IMR-90 (cell line): ENCODE measurements around the gene KRT28. TPM values are rescaled to one million over a fixed set of nuclear protein-coding genes. Genes with fewer than 3 reads are reported as not detected.

Source experiments
- ATAC-seq: fragments of 200-7000 bp; cut with Tn5 transposase; 2 replicates; pipeline ENCODE4 v1.9.1; 2020; ENCODE audit warnings: low read depth, mild to moderate bottlenecking, moderate library complexity
- BruUV-seq: library from RNA; stranded (reverse); fragments of 400-500 nt; replicated peaks from 2 replicates; lab custom pipeline; 2021; lab: Mats Ljungman, UMichigan
- CTCF ChIA-PET: fragments of 300-600 bp; formaldehyde crosslinking; extraction: SDS; loops from one replicate; lab custom pipeline; 2021; ENCODE audit warnings: antibody characterized with exemption; lab: Yijun Ruan, JAX
- POLR2A ChIA-PET: fragments of 300-600 bp; sonication (Branson Sonifier 250); formaldehyde crosslinking; loops from one replicate; lab custom pipeline; 2022; ENCODE audit warnings: antibody characterized with exemption; ENCODE audit not compliant: unreplicated experiment; lab: Charles Lee
- DNase-seq: peaks from one replicate; pipeline ENCODE4 v3.0.0; 2013
- H2AFZ ChIP-seq: replicated peaks from 2 replicates; pipeline ENCODE3; 2013; ENCODE audit warnings: low read length, mild to moderate bottlenecking; ENCODE audit not compliant: poor library complexity
- H2AK5ac ChIP-seq: 2 replicates; pipeline ENCODE4 v1.6.1; 2013; ENCODE audit warnings: low read depth, low read length, inconsistent platforms
- H2AK9ac ChIP-seq: replicated peaks from 2 replicates; pipeline ENCODE3; 2013; ENCODE audit warnings: mild to moderate bottlenecking, low read depth, low read length, moderate library complexity; ENCODE audit not compliant: poor library complexity
- H2BK120ac ChIP-seq: 2 replicates; pipeline ENCODE4 v1.6.1; 2013; ENCODE audit warnings: low read depth, low read length, inconsistent platforms
- H2BK15ac ChIP-seq: 3 replicates; pipeline ENCODE4 v1.6.1; 2013; ENCODE audit warnings: low read depth, low read length, inconsistent platforms
- H2BK20ac ChIP-seq: 2 replicates; pipeline ENCODE4 v1.6.1; 2013; ENCODE audit warnings: low read depth, mild to moderate bottlenecking, inconsistent platforms, low read length, moderate library complexity
- H2BK5ac ChIP-seq: 2 replicates; pipeline ENCODE4 v1.6.1; 2013; ENCODE audit warnings: mild to moderate bottlenecking, low read depth, low read length, inconsistent platforms; ENCODE audit not compliant: poor library complexity, severe bottlenecking
- H3K14ac ChIP-seq: replicated peaks from 2 replicates; pipeline ENCODE4 v1.6.1; 2013; ENCODE audit warnings: low read depth, low read length, inconsistent platforms
- H3K18ac ChIP-seq: 2 replicates; pipeline ENCODE4 v1.6.1; 2013; ENCODE audit warnings: low read depth, low read length, control low read depth
- H3K23ac ChIP-seq: 2 replicates; pipeline ENCODE4 v1.6.1; 2013; ENCODE audit warnings: low read depth, low read length, inconsistent platforms
- H3K27ac ChIP-seq: 2 replicates; pipeline ENCODE4 v1.5.1; 2013; ENCODE audit warnings: mild to moderate bottlenecking, control low read depth, low read length; ENCODE audit not compliant: insufficient read depth
- H3K27me3 ChIP-seq: 2 replicates; pipeline ENCODE4 v1.6.1; 2013; ENCODE audit warnings: low read length; ENCODE audit not compliant: control insufficient read depth, insufficient read depth
- H3K36me3 ChIP-seq: 2 replicates; pipeline ENCODE4 v1.6.1; 2013; ENCODE audit warnings: low read length, mixed read lengths; ENCODE audit not compliant: control insufficient read depth, insufficient read depth
- H3K4ac ChIP-seq: 2 replicates; pipeline ENCODE4 v1.6.1; 2013; ENCODE audit warnings: low read depth, low read length, inconsistent platforms
- H3K4me1 ChIP-seq: 2 replicates; pipeline ENCODE4 v1.6.1; 2013; ENCODE audit warnings: low read length, mixed read lengths; ENCODE audit not compliant: control insufficient read depth, insufficient read depth
- H3K4me2 ChIP-seq: 2 replicates; pipeline ENCODE4 v1.6.1; 2013; ENCODE audit warnings: low read depth, mild to moderate bottlenecking, control low read depth, low read length, moderate library complexity
- H3K4me3 ChIP-seq: 2 replicates; pipeline ENCODE4 v1.5.1; 2013; ENCODE audit warnings: low read depth, mild to moderate bottlenecking, control low read depth, low read length, moderate library complexity; ENCODE audit not compliant: insufficient read depth
- H3K56ac ChIP-seq: 2 replicates; pipeline ENCODE4 v1.6.1; 2013; ENCODE audit warnings: low read length, inconsistent platforms; ENCODE audit not compliant: insufficient read depth; ENCODE audit errors: extremely low read depth
- H3K79me1 ChIP-seq, 2 experiments: 2 replicates each; pipeline ENCODE4 v1.6.1; 2013; ENCODE audit warnings: low read length in 2 of 2, inconsistent platforms in 1 of 2, low read depth in 1 of 2
- H3K9ac ChIP-seq: 2 replicates; pipeline ENCODE4 v1.6.1; 2013; ENCODE audit warnings: low read depth, low read length, control low read depth
- H3K9me1 ChIP-seq: 2 replicates; pipeline ENCODE4 v1.6.1; 2013; ENCODE audit warnings: low read length, inconsistent platforms; ENCODE audit not compliant: insufficient read depth
- H3K9me3 ChIP-seq: 2 replicates; pipeline ENCODE4 v1.6.1; 2013; ENCODE audit warnings: low read length; ENCODE audit not compliant: control insufficient read depth, insufficient read depth
- H4K20me1 ChIP-seq: 2 replicates; pipeline ENCODE4 v1.6.1; 2013; ENCODE audit warnings: low read length, inconsistent platforms; ENCODE audit not compliant: insufficient read depth
- H4K5ac ChIP-seq: 2 replicates; pipeline ENCODE4 v1.6.1; 2013; ENCODE audit warnings: mild to moderate bottlenecking, low read depth, low read length, control low read depth
- H4K8ac ChIP-seq, 2 experiments: 2 replicates each; pipeline ENCODE4 v1.6.1; 2013; ENCODE audit warnings: low read depth in 2 of 2, low read length in 2 of 2, control low read depth in 1 of 2, inconsistent platforms in 1 of 2
- H4K91ac ChIP-seq: 2 replicates; pipeline ENCODE4 v1.6.1; 2013; ENCODE audit warnings: low read depth, low read length, inconsistent platforms; ENCODE audit not compliant: insufficient read depth
- BHLHE40 ChIP-seq: fragments of 150-350 bp; IDR thresholded peaks from 2 replicates; pipeline ENCODE4 v1.6.1; 2016; ENCODE audit warnings: mild to moderate bottlenecking, low read depth, low read length
- CHD1 ChIP-seq: IDR thresholded peaks from 2 replicates; pipeline ENCODE4 v1.6.1; 2012; ENCODE audit warnings: low read depth, low read length, improper control_type of control experiment
- FOS ChIP-seq: fragments of 150-350 bp; IDR thresholded peaks from 2 replicates; pipeline ENCODE4 v1.6.1; 2016; ENCODE audit warnings: low read depth, low read length
- MAFK ChIP-seq: IDR thresholded peaks from 2 replicates; pipeline ENCODE4 v1.6.1; 2012; ENCODE audit warnings: low read depth, low read length, improper control_type of control experiment
- MAZ ChIP-seq: IDR thresholded peaks from 2 replicates; pipeline ENCODE4 v1.6.1; 2012; ENCODE audit warnings: low read depth, mild to moderate bottlenecking, low read length, improper control_type of control experiment, moderate library complexity, borderline replicate concordance
- POLR2A ChIP-seq: IDR thresholded peaks from 2 replicates; pipeline ENCODE4 v1.6.1; 2012; ENCODE audit warnings: mild to moderate bottlenecking, low read depth, low read length
- RAD21 ChIP-seq: IDR thresholded peaks from 2 replicates; pipeline ENCODE4 v1.6.1; 2012; ENCODE audit warnings: low read length, improper control_type of control experiment
- RCOR1 ChIP-seq: IDR thresholded peaks from 2 replicates; pipeline ENCODE4 v1.6.1; 2012; ENCODE audit warnings: mild to moderate bottlenecking, low read length, improper control_type of control experiment; ENCODE audit not compliant: insufficient replicate concordance
- RFX5 ChIP-seq: IDR thresholded peaks from 2 replicates; pipeline ENCODE4 v1.8.0; 2012; ENCODE audit warnings: low read depth, mild to moderate bottlenecking, low read length, moderate library complexity
- SMC3 ChIP-seq: fragments of 150-350 bp; IDR thresholded peaks from 2 replicates; pipeline ENCODE4 v1.6.1; 2016; ENCODE audit warnings: low read depth, mild to moderate bottlenecking, antibody characterized with exemption, low read length, moderate library complexity
- WGBS, 2 experiments: methylation state at CpG; one replicate each; pipeline versions ENCODE4 v1.1.5 to v1.1.7; 2013; ENCODE audit warnings: missing lambda C conversion rate in 2 of 2; ENCODE audit not compliant: insufficient read length in 1 of 2; ENCODE audit errors: extremely low coverage in 2 of 2; 5-methylcytosine and 5-hydroxymethylcytosine counted together
- dilution Hi-C: fragments of 300-500 bp; cut with HindIII; formaldehyde crosslinking; loops from one replicate; pipeline ENCODE4 v1.14.3; 2018; ENCODE audit warnings: low sequenced_read_pairs; ENCODE audit not compliant: unreplicated experiment
- in situ Hi-C: fragments of 300-500 bp; cut with MboI; formaldehyde crosslinking; loops from 3 replicates; pipeline ENCODE4 v1.14.3; 2019; ENCODE audit warnings: low sequenced_read_pairs, inconsistent platforms, mixed read lengths
- intact Hi-C: fragments of 100-400 bp; cut with micrococcal nuclease; formaldehyde crosslinking; loops from 2 replicates; pipeline ENCODE4 v1.10.0; 2022
- polyA plus RNA-seq, 3 experiments: library from polyadenylated mRNA; depleted of rRNA; stranded (reverse); fragments of >200 nt; gene quantifications; 2 replicates each; pipeline ENCODE4 v1.2.3, GENCODE V29; 2012; ENCODE audit warnings: low replicate concordance in 1 of 3
- total RNA-seq: library from RNA; depleted of rRNA; stranded (reverse); fragments of >200 nt; gene quantifications from 2 replicates; pipeline ENCODE4 v1.2.3, GENCODE V29; 2012
- TF ChIP-seq, protein P1 (sequence below): conservative IDR thresholded peaks from 2 replicates; pipeline ENCODE4 v1.5.1; 2012; ENCODE audit warnings: mild to moderate bottlenecking, low read depth, low read length, improper control_type of control experiment
- TF ChIP-seq, protein P2 (sequence below): fragments of 150-350 bp; IDR thresholded peaks from 2 replicates; pipeline ENCODE4 v1.6.1; 2017; ENCODE audit warnings: mild to moderate bottlenecking, antibody characterized with exemption, low read length, low read depth

KRT28 gene
- total and polyA plus RNA-seq, 2 of the 4 experiments (the other 2 are of a cell fraction) = not detected

DNA sequence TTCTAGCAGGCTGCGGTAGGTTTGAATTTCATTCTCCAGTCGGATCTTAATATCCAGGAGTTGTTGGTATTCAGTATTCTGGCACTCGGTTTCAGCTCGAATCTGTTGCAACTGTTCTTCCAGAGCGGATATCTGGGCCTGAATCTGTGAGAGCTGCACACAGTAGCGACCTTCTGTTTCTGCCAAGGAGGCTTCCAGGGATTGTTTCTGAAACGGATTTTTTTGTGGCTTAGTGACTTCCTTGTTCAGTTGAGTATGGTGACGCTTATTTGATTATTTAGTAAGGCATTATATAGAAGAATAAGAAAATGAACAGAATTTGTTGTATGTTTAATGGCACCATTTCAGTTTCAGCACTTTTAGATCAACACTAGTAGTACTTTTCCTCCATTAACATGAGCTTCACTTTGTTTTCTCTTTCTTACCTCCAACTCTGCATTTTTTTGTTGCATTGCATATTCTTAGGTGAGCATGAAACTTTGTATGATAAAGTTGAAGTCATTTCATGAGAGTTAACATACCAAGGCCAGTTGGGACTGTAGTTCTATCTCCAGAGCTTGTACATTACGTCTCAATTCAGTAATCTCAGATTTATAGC, 19.9 kb upstream of the KRT28 start (continued):
- no peak for TF ChIP-seq RFX5

DNA sequence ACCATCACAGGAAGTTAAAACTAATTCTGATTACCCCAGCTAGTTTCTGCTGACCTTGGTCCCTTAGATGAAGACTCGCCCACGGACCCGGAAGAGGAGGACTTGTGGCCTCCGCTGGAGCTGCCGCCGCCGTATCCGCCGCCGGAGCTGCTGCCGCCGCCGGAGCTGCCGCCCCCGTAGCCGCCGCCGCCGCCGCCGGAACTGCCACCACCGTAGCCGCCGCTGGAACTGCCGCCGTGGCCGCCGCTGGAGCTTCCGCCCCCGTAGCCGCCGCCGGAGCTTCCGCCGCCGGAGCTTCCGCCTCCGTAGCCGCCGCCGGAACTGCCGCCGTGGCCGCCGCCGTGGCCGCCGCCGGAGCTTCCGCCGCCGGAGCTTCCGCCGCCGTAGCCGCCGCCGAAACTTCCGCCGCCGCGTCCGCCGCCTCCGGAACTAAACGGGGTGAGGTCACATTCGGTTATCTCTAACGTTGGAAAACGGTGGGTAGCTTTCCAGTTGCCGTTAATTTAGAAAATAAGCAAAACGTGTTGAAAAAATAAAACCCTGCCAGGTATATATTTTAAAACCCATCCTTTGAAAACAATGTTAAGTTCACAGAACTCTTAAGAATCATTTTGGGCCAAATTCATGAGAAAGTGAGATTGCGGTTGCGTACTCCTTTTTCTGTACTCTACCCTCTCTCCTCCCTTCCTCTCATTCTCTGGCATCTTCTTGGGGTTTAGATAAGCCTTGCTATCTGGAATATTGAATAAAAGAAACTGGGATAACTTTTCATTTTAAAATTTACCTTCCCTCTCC, 19.2 kb upstream of the KRT28 start:
- intact Hi-C loops (no loop called here), in situ Hi-C loops (no loop called here), dilution Hi-C loops (no loop called here)
- Histone ChIP-seq H3K27ac (peak overlapping the region; percentile 79), H3K4me1 (peaks cover 5% of the 10 kb centered on the region; the same call in 1 of the 2 replicates), H3K36me3 (peaks cover 10% of the 10 kb centered on the region), H2AK5ac (peak overlapping the region; percentile 83; the same call in 1 of the 2 replicates), H3K4ac (peak overlapping the region; percentile 78), H3K4me3 (peak overlapping the region; percentile 99), H2AFZ (peak overlapping the region; percentile 85), H3K9me3 (no peaks in the 10 kb centered on the region), H2BK5ac (peak overlapping the region; percentile 88), H3K79me1 (peaks cover 30 to 38% of the 10 kb centered on the region in 2 experiments), H3K9me1 (peaks cover 3% of the 10 kb centered on the region), H3K9ac (peak overlapping the region; percentile 77), H2BK15ac (peak overlapping the region; percentile 43; the same call in 2 of the 3 replicates), H4K91ac (peak overlapping the region; percentile 85), H2AK9ac (no peak overlapping the region), H2BK120ac (peak overlapping the region; percentile 60), H3K56ac (peak overlapping the region; percentile 87), H3K4me2 (peak overlapping the region; percentile 100), H3K23ac (peak overlapping the region; percentile 92), H3K18ac (peak overlapping the region; percentile 94; the same call in 1 of the 2 replicates), H4K20me1 (no peaks in the 10 kb centered on the region), H4K5ac (peak overlapping the region; percentile 97), H3K14ac (peak overlapping the region; percentile 83), H3K27me3 (no peaks in the 10 kb centered on the region), H2BK20ac (no peak overlapping the region), H4K8ac (peak overlapping the region; percentile 97 to 99)
- 0% methylated on average over 34 of the region's 73 CpGs; no CpG with 5 or more reads in 1 of the 2 experiments for WGBS, 2 experiments
- peak; percentile 86 for ATAC-seq
- ChIA-PET POLR2A (interaction anchor here (0.6 to 1.1 kb wide), 7 partner anchors 10 to 871 kb away, joined by 3 to 12 read pairs (median 4); no protein-coding TSS in a partner anchor), CTCF (interaction anchor here (0.8 to 1.6 kb wide), 3 partner anchors 597 to 844 kb away, joined by 3 to 6 read pairs (median 4); no protein-coding TSS in a partner anchor)
- peak; percentile 73 for DNase-seq
- TF ChIP-seq FOS = no peak
- peak; percentile 45 for TF ChIP-seq MAFK
- TF ChIP-seq SMC3 = no peak
- TF ChIP-seq RCOR1 = no peak
- TF ChIP-seq, protein P1, sequence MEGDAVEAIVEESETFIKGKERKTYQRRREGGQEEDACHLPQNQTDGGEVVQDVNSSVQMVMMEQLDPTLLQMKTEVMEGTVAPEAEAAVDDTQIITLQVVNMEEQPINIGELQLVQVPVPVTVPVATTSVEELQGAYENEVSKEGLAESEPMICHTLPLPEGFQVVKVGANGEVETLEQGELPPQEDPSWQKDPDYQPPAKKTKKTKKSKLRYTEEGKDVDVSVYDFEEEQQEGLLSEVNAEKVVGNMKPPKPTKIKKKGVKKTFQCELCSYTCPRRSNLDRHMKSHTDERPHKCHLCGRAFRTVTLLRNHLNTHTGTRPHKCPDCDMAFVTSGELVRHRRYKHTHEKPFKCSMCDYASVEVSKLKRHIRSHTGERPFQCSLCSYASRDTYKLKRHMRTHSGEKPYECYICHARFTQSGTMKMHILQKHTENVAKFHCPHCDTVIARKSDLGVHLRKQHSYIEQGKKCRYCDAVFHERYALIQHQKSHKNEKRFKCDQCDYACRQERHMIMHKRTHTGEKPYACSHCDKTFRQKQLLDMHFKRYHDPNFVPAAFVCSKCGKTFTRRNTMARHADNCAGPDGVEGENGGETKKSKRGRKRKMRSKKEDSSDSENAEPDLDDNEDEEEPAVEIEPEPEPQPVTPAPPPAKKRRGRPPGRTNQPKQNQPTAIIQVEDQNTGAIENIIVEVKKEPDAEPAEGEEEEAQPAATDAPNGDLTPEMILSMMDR = 0 out of 2 replicates have a peak, but pooled peaks have one; percentile 0
- peak; percentile 29; the same call in 1 of the 2 replicates for TF ChIP-seq MAZ
- TF ChIP-seq RAD21 = no peak
- TF ChIP-seq, protein P2, sequence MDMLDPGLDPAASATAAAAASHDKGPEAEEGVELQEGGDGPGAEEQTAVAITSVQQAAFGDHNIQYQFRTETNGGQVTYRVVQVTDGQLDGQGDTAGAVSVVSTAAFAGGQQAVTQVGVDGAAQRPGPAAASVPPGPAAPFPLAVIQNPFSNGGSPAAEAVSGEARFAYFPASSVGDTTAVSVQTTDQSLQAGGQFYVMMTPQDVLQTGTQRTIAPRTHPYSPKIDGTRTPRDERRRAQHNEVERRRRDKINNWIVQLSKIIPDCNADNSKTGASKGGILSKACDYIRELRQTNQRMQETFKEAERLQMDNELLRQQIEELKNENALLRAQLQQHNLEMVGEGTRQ = no peak
- TF ChIP-seq BHLHE40 = no peak
- peak; percentile 68 for TF ChIP-seq POLR2A
- TF ChIP-seq CHD1 = 0 out of 2 replicates have a peak, but pooled peaks have one; percentile 5
- BruUV-seq = no TSS peak
